PC-3 (cell line): ENCODE results near the gene MYO16. TPM values are rescaled to one million over a fixed set of nuclear protein-coding genes. Genes with fewer than 3 reads are reported as not detected.

Source experiments
- ATAC-seq: fragments of 200-7000 bp; cut with Tn5 transposase; 2 replicates; pipeline ENCODE4 v1.9.1; 2020; ENCODE audit warnings: mild to moderate bottlenecking, moderate library complexity
- BruUV-seq: library from RNA; stranded (reverse); fragments of 400-500 nt; replicated peaks from 2 replicates; lab custom pipeline; 2021; lab: Mats Ljungman, UMichigan
- CTCF ChIA-PET: fragments of 300-600 bp; sonication (Branson Sonifier 250); formaldehyde crosslinking; loops from one replicate; lab custom pipeline; 2022; ENCODE audit warnings: antibody characterized with exemption; lab: Charles Lee
- POLR2A ChIA-PET: fragments of 300-600 bp; sonication (Branson Sonifier 250); formaldehyde crosslinking; loops from one replicate; lab custom pipeline; 2022; ENCODE audit warnings: antibody characterized with exemption; ENCODE audit not compliant: unreplicated experiment; lab: Charles Lee
- DNase-seq: peaks from one replicate; pipeline ENCODE4 v3.0.0-alpha.2; 2015
- H2AFZ ChIP-seq: fragments of 300-600 bp; sonication (generic); 2 replicates; pipeline ENCODE4 v1.6.0; 2016; ENCODE audit warnings: antibody characterized with exemption, low read length
- H3F3A ChIP-seq: fragments of 300-600 bp; sonication (generic); one replicate; pipeline ENCODE4 v1.6.0; 2017; ENCODE audit warnings: antibody characterized with exemption, low read length, control low read depth, mild to moderate bottlenecking; ENCODE audit not compliant: unreplicated experiment
- H3K27ac ChIP-seq: fragments of 300-600 bp; sonication (generic); 2 replicates; pipeline ENCODE4 v1.5.1; 2016; ENCODE audit warnings: mild to moderate bottlenecking, low read length
- H3K27me3 ChIP-seq: fragments of 300-600 bp; sonication (generic); 2 replicates; pipeline ENCODE4 v1.6.1; 2016; ENCODE audit warnings: low read length, mixed read lengths
- H3K36me3 ChIP-seq: fragments of 300-600 bp; sonication (generic); 2 replicates; pipeline ENCODE4 v1.6.1; 2016; ENCODE audit warnings: low read depth, mixed run types, low read length, mixed read lengths
- H3K4me1 ChIP-seq: fragments of 300-600 bp; sonication (generic); 2 replicates; pipeline ENCODE4 v1.5.1; 2016; ENCODE audit warnings: low read length; ENCODE audit not compliant: insufficient read depth
- H3K4me2 ChIP-seq: fragments of 300-600 bp; sonication (generic); 2 replicates; pipeline ENCODE4 v1.6.0; 2016; ENCODE audit warnings: low read length
- H3K4me3 ChIP-seq: fragments of 300-600 bp; sonication (generic); 2 replicates; pipeline ENCODE4 v1.5.1; 2016; ENCODE audit warnings: mild to moderate bottlenecking, low read length, mixed read lengths
- H3K79me2 ChIP-seq: fragments of 300-600 bp; sonication (generic); 2 replicates; pipeline ENCODE4 v1.6.1; 2017; ENCODE audit warnings: low read length, mixed read lengths
- H3K9ac ChIP-seq: fragments of 300-600 bp; sonication (generic); 2 replicates; pipeline ENCODE4 v1.6.0; 2016; ENCODE audit warnings: mild to moderate bottlenecking, low read length
- H3K9me2 ChIP-seq: fragments of 300-600 bp; sonication (generic); replicated peaks from 2 replicates; pipeline ENCODE4 v1.6.1; 2016; ENCODE audit warnings: mixed run types, low read length, mixed read lengths
- H3K9me3 ChIP-seq: fragments of 300-600 bp; sonication (generic); 2 replicates; pipeline ENCODE4 v1.6.1; 2016; ENCODE audit warnings: low read length, mixed read lengths
- H4K20me1 ChIP-seq: fragments of 300-600 bp; sonication (generic); 2 replicates; pipeline ENCODE4 v1.6.1; 2016; ENCODE audit warnings: low read length, mixed read lengths
- CTCF ChIP-seq: fragments of 300-600 bp; sonication (generic); conservative IDR thresholded peaks from 2 replicates; pipeline ENCODE4 v1.5.1; 2017; ENCODE audit warnings: antibody characterized with exemption, low read depth, mild to moderate bottlenecking, low read length
- EZH2 ChIP-seq: fragments of 300-600 bp; sonication (generic); IDR thresholded peaks from one replicate; pipeline ENCODE4 v1.6.1; 2017; ENCODE audit warnings: antibody characterized with exemption, mild to moderate bottlenecking, low read length; ENCODE audit not compliant: unreplicated experiment
- EZH2phosphoT487 ChIP-seq: fragments of 300-600 bp; sonication (generic); IDR thresholded peaks from 2 replicates; pipeline ENCODE4 v1.6.1; 2018; ENCODE audit warnings: mild to moderate bottlenecking, antibody characterized with exemption, low read length, borderline replicate concordance
- intact Hi-C: fragments of 100-400 bp; cut with micrococcal nuclease; formaldehyde crosslinking; loops from 2 replicates; pipeline ENCODE4 v1.9.0; 2023
- total RNA-seq: library from RNA; depleted of rRNA; stranded (reverse); fragments of >200 nt; gene quantifications from 2 replicates; pipeline ENCODE4 v1.2.3, GENCODE V29; 2014

MYO16 gene
- total RNA-seq, 1 experiment from 2014 or later: not detected

- Histone ChIP-seq H3K4me3 (no peak overlapping the region), H3K9ac (no peak overlapping the region), H4K20me1 (no peaks in the 10 kb centered on the region), H3K27ac (no peak overlapping the region), H3K4me2 (no peak overlapping the region), H3K27me3 (no peaks in the 10 kb centered on the region), H3K9me2 (no peaks in the 10 kb centered on the region), H3K4me1 (peaks cover 36% of the 10 kb centered on the region), H2AFZ (no peak overlapping the region), H3K79me2 (no peaks in the 10 kb centered on the region), H3K9me3 (no peaks in the 10 kb centered on the region), H3F3A (no peaks in the 10 kb centered on the region), H3K36me3 (no peaks in the 10 kb centered on the region)
- TF ChIP-seq EZH2phosphoT487: no peak
- no peak for TF ChIP-seq CTCF
- no peak for TF ChIP-seq EZH2
- intact Hi-C loops: no loop called here
- DNase-seq (no peak), ATAC-seq (no peak)
- ChIA-PET CTCF (no interaction called here), POLR2A (interaction anchor here (0.5 kb wide), 1 partner anchor 62 kb away, joined by 5 read pairs; no protein-coding TSS in a partner anchor)
- BruUV-seq: no TSS peak
Observed at GRCh38 chr13:109207622-109208021, 578.2 kb downstream of the MYO16 start.

- H3K79me2 ChIP-seq: no peaks in the 10 kb centered on the region
- no peaks in the 10 kb centered on the region for H3K36me3 ChIP-seq
- H3K4me2 ChIP-seq: no peak overlapping the region
- H3K9me3 ChIP-seq: no peaks in the 10 kb centered on the region
- DNase-seq (no peak), ATAC-seq (no peak)
- H3K4me1 ChIP-seq: peaks cover 36% of the 10 kb centered on the region
- H3F3A ChIP-seq: no peaks in the 10 kb centered on the region
- H3K9ac ChIP-seq: no peak overlapping the region
- no peaks in the 10 kb centered on the region for H3K27me3 ChIP-seq
- CTCF ChIA-PET: no interaction called here
- no peak overlapping the region for H2AFZ ChIP-seq
- TF ChIP-seq EZH2: no peak
- no peak for TF ChIP-seq EZH2phosphoT487
- no peak for TF ChIP-seq CTCF
- BruUV-seq: no TSS peak
- H4K20me1 ChIP-seq: no peaks in the 10 kb centered on the region
- intact Hi-C loops: no loop called here
- POLR2A ChIA-PET: no interaction called here
- H3K4me3 ChIP-seq: no peak overlapping the region
- H3K9me2 ChIP-seq: no peaks in the 10 kb centered on the region
- H3K27ac ChIP-seq: no peak overlapping the region
Observed at GRCh38 chr13:109208522-109208921, 579.1 kb downstream of the MYO16 start.

- intact Hi-C loops: no loop called here
- H3K9me2 ChIP-seq: no peaks in the 10 kb centered on the region
- H4K20me1 ChIP-seq: no peaks in the 10 kb centered on the region
- no peaks in the 10 kb centered on the region for H3F3A ChIP-seq
- H3K79me2 ChIP-seq: no peaks in the 10 kb centered on the region
- peaks cover 36% of the 10 kb centered on the region for H3K4me1 ChIP-seq
- no TSS peak for BruUV-seq
- H3K9ac ChIP-seq: no peak overlapping the region
- peak; percentile 67 for ATAC-seq
- TF ChIP-seq EZH2 (no peak), CTCF (no peak), EZH2phosphoT487 (no peak)
- no peaks in the 10 kb centered on the region for H3K27me3 ChIP-seq
- no peak overlapping the region for H2AFZ ChIP-seq
- H3K36me3 ChIP-seq: no peaks in the 10 kb centered on the region
- ChIA-PET POLR2A (no interaction called here), CTCF (no interaction called here)
- H3K4me2 ChIP-seq: peak overlapping the region; percentile 31; the same call in 1 of the 2 replicates
- peak overlapping the region; percentile 39 for H3K27ac ChIP-seq
- H3K9me3 ChIP-seq: no peaks in the 10 kb centered on the region
- no peak overlapping the region for H3K4me3 ChIP-seq
- peak; percentile 80 for DNase-seq
Observed at GRCh38 chr13:109209526-109209925, 580.1 kb downstream of the MYO16 start.
